ENCODE measurements around the gene AGBL3.

The AGBL3 gene

DNA sequence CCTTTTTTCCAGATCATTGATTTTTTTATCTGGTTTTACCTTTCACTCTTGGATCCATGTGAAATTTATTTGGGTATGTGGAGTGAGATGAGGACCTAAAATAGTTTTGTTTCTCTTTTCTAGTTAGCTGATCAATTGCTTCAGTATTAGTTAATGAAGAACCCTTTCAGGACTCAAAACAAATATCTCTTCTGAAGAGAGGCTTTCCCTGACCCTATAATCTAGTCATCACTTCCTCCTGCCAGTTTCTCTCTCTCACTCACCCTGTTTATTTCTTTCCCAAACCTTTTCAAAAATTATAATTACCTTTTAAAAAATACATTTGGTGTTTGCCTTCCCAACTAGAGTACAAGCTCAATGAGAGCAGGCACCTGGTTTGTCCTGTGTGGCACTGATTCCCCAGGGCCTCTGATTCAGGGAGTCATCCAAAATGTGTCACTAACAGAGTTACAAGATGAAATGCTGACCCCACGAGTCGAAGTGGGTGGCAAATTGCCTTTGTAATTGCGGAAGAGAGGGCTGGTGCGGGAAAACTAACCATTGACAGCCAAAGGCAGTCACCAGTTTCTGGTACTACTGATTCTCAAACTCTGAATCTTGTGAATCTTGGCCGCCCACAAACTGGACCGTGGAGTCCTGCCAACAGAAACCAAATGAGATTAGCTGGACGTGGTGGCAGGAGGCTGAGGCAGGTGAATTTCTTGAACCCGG lies 163.9 kb downstream of the AGBL3 start:
- no peak for DNase-seq

DNA sequence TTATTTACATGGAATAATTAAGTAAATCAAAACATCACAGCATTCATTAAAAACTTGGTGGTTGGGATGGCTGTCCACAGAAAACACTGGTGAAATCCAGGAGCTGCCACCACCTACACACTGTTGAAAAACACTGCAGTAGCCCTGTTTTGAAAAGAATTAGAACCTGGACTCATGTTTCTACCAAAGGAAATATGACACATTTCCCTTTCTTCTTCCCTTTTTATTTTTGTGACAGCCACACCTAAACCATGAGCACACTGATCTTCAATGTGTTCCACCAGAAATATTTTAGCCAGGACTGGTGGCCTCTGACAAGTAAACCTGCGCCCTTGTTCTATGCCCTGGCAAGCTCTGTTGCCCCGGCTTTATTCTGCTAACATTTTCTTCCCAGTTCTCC lies 164.8 kb downstream of the AGBL3 start:
- DNase-seq: no peak

DNA sequence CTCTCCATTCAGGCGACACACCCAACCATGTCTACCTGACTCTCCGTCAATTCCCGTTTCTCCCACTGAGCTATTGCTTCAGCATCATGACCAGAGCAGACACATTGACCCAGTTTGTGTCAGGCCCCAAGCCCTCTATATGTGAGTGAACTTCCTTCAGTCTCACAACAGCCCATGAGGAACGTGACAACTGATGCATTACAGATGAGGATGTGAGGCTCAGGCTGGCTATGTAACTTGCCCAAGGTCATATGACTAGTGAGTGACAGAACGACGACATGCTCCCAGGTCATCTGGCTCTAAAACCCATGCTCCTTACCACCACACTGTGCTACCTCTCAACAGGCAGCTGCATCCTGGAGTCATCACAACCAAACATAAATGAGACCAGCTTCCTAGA lies 165.2 kb downstream of the AGBL3 start:
- no peak for DNase-seq

DNA sequence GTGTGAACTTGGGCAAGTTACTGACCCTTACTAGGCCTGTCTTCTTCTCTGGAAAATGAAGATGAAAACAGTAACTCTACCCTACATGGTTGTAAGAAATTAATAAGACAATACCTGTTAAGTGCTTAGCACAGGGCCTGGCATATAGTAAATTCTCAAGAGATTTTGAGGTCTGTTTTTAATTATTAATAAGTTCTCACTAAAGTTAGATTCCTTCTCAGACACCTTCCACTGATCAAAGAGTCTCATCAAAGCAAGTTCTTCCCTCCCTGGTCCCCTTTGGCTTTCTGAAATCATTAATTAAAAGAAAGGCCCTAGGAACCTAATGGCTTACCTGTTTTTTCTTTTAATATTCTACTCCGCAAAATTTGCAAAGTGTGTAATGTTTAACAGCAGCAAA lies 166.1 kb downstream of the AGBL3 start:
- no peak for DNase-seq

DNA sequence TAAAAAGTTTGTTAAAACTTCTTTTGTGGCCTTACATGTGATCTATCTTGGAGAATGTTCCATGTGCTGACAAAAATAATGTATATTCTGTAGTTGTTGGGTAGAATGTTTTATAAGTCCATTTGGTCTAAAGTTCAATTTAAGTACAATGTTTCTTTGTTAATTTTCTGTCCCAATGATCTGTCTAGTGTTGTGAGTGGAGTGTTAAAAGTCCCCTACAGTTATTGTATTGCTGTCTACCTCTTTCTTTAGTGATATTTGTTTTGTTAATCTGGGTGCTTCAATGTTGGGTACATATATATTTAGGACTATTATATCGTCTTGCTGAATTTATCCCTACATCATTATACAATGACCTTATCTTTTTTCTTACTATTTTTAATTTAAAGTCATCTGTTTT lies 168.4 kb downstream of the AGBL3 start:
- no peak for DNase-seq

DNA sequence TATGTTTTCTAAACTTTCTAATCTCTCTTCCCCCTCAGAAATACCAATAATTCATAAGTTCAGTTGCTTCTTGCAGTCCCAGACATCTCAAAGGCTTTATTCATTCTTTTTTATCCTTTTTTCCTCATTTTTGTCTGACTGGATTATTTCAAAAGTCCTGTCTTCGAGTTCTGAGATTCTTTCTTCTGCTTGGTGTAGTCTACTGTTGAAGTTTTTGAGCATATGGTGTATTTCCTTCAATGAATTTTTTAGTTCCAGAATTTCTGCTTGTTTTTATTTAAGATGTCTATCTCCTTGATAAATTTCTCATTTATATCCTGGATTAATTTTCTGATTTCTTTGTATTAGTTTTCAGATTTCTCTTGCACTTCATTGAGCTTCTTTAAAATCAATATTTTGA lies 170.0 kb downstream of the AGBL3 start:
- no peak for DNase-seq

DNA sequence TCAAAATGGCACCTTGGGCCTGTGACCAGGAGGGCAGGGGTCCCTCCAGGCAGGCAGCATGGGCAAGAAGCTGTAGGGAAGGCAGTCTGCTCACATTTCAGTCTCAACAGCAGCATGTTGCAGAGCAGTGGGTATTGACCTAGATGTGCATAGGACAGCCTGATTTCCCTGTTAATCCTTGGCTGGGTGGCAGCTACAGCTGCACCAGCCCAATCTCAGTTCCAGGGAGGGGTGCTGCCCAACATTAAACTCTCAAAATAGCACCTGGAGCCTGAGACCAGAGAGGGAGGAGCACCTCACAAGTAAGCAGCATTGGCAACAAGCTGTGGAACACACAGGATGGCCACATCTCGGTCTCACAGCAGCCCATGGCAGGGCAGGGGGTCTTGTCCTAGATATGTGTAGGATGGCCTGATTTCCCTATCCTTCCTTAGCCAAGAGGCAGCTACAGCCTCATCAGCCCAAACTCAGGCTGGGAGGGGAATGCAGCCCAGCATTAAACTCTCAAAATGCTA lies 171.9 kb downstream of the AGBL3 start:
- no peak for DNase-seq

DNA sequence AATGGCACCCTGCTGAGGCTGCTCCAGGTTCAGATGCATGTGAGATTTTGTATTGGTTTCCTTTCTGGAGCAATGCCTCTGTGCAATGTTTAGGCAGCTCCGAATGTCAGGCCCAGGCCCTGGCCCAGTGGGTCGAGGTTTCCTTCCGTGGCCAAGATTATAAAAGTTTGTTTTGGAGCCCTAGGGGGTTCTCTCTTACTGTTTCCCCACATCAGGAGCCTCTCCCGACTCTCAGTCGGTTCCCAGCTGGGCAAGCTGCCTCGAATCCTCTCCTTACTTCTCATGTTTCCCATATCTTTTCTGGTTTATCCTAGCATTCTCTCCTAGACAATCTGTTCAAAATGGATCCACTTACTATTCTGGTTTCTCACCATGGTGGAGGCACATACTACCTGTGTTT lies 172.6 kb downstream of the AGBL3 start:
- no peak for DNase-seq

DNA sequence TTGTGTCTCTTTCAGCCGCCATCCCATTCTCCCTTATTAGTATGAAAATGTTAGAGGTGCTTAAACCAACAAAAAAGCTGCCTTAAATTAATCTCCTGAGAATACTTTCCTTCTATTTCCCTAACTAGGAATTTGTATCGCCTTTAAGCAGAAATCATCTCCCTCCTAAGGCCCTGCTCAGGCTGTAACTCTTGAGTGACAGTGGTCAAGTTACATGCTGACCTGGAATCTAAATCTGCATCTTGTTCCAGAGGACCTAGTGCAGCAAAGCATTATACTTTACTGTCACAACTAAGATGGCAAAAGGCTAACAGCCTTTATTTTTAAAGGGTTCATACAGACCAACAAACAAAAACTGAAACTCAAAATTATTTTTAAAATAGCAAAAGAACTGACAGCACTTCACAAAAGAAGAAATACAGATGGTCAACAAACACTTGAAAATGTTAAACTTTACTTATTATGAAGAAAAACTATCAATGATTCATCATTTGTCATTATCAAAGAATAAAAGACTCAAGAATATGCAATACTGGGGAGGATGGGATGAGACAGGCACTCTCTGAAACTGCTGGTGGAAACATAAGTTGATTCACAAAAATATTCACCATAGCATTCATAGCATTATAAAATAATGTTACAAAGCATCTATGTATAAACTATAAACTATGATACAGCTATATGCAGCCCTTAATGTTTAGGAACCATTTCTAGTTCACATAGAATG lies 173.2 kb downstream of the AGBL3 start:
- no peak for DNase-seq

DNA sequence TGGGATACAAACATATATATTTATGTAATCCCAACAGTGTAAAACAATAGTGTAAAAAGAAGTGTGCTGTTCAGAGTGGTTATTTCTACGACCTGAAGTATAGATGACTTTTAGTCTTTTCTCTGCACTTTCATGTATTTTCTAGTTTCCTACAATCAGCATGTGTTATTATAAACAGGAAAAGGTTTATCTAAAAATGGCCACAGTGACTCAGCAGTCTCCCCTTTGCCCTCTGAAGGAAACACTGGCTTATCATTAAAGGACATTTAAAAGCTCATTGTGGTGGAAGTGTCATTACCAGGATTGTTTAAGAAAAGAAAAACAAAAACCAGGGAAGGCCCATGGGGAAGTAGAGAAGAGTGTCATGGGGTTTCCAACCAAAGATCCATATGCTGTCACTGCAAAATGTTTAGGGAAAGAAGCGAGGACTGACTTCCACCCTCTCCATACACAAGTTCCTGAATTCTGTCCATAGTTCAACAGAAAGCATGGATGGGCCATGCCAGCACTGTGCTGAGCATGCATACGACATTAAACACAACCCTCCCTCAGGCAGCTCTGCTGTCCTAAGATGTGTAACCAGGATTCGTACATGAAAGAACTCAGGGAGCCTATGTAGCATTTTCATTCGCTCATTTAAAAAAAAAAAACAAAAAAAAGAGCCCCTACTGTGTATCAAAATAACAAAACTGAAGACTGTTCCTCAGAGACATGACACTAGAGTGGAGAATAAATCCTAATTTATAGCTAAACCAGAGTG lies 174.0 kb downstream of the AGBL3 start:
- DNase-seq: no peak

DNA sequence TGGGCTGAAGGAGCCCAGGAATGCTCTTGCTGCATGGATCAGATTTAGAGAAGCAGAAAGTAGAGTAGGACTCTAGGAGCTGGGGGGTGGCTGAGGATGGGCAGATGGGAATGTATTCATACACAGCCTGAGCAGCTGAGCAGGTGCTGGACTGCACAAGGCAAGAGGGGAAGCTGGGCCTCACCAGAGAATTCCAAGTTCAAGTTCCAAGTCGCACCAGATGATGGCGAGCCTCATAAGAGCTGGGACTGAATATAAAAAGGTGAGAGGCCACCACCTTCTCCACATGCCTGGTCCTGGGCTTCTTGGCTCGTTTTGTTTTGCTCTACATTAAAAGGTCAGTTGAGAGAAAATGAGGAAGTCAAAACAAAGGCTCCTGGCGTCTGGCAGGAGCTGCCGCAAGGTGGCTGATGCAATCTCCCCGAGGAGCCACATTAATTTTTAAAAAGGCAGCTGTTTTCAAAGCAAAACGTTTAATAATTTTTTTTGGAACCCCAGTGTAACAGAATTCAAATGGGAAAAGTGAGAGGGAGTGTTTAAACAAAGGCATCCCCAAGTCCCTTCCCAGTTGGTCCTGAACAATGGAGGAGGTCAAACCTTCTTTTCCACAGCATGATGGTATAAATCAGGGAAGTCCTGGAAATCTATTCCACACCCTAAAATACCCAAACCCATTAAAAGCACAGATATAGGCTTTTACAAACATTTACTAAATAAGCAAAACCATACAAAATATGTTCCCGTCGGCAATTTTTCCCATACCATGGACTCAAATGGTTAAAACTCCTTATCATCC lies 174.7 kb downstream of the AGBL3 start:
- no peak for DNase-seq

DNA sequence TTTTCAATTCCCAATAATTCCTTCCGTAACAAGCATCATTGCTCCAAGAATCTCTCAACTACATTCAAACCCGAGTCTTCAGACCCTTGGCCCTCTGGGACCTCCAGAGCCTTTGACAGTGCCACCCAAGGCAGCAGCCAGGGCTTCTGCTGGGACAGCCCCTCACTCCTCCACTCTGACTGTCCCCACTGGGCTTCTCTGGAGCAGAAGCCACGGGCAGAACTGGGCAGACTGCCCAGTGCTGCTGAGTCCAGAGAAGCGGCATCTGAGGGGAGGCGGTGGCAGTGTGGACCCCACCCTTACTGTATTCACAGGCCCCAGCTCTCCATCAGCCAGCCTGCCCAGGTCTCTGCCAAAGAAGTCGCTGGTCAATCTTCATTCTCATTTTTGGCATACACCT lies 175.4 kb downstream of the AGBL3 start:
- no peak for DNase-seq

DNA sequence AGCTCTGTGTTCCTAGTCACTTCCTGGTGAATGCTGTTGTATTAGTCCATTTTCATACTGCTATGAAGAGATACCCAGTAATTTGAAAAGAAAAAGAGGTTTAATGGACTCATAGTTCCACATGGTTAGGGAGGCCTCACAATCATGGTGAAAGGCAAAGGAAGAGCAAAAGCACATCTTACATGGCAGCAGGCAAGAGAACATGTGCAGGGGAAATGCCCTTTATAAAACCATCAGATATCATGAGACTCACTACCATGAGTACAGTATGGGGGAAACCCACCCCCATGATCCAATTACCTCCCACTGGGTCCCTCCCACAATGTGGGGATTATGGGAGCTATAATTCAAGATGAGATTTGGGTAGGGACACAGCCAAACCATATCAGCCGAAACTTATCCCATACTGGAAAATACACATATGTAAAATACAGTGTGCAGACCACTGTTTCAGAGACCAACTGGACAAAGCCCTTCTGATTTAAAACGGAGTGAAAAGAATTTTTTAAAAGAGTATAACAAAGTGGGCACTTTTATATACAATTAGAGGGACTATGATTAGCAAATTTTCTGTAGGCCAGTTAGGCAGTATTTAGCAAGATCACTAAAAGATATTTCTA lies 176.2 kb downstream of the AGBL3 start:
- DNase-seq: no peak

DNA sequence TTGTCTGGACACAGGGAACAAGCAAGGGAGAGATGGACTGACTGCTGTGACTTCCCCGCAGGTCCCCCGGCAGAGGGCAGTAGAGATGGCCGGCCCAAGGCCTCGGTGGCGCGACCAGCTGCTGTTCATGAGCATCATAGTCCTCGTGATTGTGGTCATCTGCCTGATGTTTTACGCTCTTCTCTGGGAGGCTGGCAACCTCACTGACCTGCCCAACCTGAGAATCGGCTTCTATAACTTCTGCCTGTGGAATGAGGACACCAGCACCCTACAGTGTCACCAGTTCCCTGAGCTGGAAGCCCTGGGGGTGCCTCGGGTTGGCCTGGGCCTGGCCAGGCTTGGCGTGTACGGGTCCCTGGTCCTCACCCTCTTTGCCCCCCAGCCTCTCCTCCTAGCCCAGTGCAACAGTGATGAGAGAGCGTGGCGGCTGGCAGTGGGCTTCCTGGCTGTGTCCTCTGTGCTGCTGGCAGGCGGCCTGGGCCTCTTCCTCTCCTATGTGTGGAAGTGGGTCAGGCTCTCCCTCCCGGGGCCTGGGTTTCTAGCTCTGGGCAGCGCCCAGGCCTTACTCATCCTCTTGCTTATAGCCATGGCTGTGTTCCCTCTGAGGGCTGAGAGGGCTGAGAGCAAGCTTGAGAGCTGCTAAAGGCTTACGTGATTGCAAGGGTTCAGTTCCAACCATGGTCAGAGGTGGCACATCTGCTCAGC lies 178.2 kb downstream of the AGBL3 start:
- DNase-seq: no peak

DNA sequence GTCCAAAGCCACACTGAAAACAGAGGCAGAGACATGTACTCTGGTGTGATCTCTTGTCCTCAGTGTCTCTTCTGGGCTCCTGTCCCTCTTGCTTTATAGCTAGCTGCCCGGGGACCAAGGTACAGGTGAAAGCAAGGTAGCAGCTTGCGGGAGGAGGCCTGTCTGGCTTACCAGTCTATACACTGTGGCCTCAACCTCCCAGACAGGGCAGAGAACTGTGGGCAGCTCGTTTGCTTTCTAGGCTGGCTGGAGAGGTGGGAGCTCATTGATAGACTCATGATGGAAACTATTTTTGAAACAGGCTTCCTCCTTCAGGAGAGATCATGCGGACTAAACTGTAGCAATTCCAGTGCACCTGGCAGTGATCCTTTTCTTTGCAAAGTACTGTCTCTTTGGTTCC lies 179.6 kb downstream of the AGBL3 start:
- no peak for DNase-seq

DNA sequence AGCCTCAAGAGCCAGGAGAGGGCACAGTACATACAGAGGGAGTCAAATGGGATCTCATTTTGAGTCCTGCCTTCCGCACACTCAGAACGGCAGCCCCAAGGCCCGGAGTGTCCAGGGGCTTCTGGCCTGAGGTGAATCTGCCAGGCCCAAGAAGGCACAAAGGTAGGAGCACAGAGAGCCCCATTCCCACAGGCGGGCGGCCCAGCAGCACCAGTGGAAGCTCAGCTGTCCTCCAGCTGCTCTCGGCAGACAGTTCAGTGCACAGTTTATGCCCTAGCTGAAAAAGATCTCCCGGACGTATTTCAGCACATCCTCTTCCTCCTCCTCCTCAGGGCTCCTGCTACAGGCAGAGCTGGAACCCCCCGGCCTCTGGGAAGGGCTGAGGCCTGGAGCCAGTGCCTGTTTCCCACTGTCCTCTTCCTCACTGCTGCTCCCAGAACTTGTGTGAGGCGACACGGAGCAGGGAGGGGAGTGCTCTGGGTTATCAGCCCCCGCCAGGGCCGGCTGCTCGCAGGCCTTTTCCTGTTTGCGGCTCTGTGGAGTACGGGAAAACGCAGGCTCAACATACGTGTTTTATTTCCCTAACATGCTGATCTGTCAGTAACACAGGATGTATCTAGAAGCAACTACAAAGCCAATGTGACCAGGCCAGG lies 180.2 kb downstream of the AGBL3 start:
- no peak for DNase-seq

DNA sequence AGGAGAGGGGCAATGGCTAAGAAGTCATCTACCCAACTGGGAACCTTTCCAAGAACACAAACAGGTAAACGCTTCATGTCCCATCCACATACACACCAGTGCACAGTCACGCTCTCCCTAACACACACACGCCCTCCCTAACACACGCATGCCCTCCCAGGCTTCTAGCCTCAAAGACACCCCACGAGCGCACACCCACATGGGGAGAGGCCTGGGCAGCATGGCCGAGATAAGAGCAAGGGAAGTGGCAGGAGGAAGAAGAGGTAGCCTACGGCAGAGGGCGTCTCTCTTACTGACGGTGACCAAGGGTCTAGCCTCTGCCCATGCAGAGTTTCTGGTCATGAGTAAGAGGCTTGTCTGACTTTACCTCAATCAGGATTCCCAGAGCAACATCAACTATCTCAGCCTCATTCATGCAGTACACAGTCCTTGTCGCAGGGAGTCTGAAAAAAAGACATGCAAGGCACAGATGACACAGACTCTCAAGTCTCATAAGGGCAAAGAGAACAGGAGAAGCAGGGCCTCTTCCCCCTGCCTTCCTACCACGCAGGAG lies 181.1 kb downstream of the AGBL3 start:
- DNase-seq: no peak

DNA sequence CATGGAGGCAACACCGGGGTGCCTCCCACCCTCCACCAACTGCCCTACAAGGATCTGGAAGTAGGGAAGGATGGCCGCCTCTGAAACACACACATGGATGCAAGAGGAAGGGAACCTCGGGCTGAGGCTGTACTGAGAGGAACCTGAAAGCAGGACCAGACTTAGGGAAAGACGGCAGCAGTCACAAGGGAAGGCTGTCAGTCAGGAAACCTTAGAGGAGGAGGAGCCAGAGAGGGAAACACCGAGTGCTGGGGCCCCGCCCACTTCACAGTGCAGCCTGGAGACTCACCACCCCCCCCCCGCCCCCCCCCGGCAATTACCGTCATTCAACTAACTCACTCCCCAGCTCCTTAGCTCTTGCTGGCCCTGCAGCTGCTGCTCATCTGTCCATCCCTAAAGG lies 181.7 kb downstream of the AGBL3 start:
- peak; percentile 37 for DNase-seq

DNA sequence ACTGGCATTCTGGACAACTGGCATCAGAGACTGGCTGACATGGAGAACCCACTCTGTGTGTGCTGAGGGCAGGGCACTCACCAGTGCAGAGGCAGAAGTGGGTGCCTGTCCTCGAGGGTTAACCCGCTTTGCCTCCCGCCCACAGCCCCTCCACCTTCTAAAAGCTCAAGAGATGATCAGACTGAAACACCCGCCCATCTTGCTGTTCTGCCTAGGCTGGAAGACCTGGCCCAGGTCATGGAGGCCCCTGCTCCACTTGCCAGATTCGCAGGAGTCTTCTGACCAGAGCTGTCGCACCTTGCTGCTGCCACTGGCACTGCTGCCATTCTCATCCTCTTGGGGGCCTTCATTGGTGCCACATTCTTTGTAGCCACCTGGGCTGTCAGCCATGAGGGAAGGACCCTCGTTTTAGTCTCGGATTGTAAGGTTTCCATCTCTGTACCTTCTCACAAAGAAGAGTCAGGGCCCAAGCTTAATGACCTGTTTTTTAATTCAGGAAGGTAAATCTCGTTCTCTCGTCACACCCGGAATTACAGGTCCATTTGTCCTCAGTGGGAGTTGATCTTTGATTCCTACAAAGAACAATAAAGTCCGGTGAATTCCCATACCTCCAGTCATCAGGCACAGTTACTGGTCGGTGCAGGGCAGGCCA lies 182.3 kb downstream of the AGBL3 start:
- DNase-seq: no peak

Measured in stimulated activated CD4-positive, alpha-beta T cell treated with anti-CD3 and anti-CD28 coated beads, Interleukin-4, amount 100 ng/mL, for 1 hour (primary cell).